Pancreas (tissue), 10 donors: Measurements from ENCODE around the gene ATP5PD. TPM values are rescaled to one million over a fixed set of nuclear protein-coding genes. Genes with fewer than 3 reads are reported as not detected.
"Not testable (repeated sequence)": the region's sequence is repeated elsewhere in the genome, so short reads cannot be mapped to it uniquely, and the experiment has no call there.

Experiments
- ATAC-seq, 4 donors: fragments of 200-7000 bp; cut with Tn5 transposase; one replicate each; pipeline versions ENCODE4 v1.8.0 to v1.9.1; 2020; ENCODE audit warnings: mild to moderate bottlenecking in 4 of 4, moderate library complexity in 4 of 4
- DNase-seq, 6 donors: peaks; one replicate each; pipeline ENCODE4 v3.0.0-alpha.2; 2020
- FAIRE-seq: peaks from 2 replicates; lab custom pipeline; 2012; peaks lifted over from hg19 to GRCh38; lab: Jason Lieb, UNC
- H3K27ac ChIP-seq, 4 donors: fragments of 200-600 bp; sonication (generic); 1 replicate in 3 of 4; 2 replicates in 1 of 4; pipeline versions ENCODE4 v1.5.0 to v1.8.0; 2020
- H3K27me3 ChIP-seq, 4 donors: fragments of 200-600 bp; one replicate each; pipeline ENCODE4 v1.8.0; 2021
- H3K36me3 ChIP-seq, 3 donors: fragments of 200-600 bp; sonication (generic) in 1 of 3; one replicate each; pipeline versions ENCODE4 v1.5.0 to v1.8.0; 2020 to 2021
- H3K4me1 ChIP-seq, 3 donors: fragments of 200-600 bp; one replicate each; pipeline ENCODE4 v1.8.0; 2021
- H3K4me3 ChIP-seq, 4 donors: fragments of 200-600 bp; sonication (generic) in 2 of 4; one replicate each; pipeline versions ENCODE4 v1.5.0 to v1.8.0; 2020 to 2021
- H3K9me3 ChIP-seq, 4 donors: fragments of 200-600 bp; one replicate each; pipeline ENCODE4 v1.8.0; 2021
- WGBS, 2 donors: extraction: QIAGEN DNeasy Blood & Tissue Kit; methylation state at CpG; one replicate each; pipeline ENCODE4 v1.1.7; 2013; 5-methylcytosine and 5-hydroxymethylcytosine counted together
- intact Hi-C, 3 donors: fragments of 100-400 bp; cut with DNase I; formaldehyde crosslinking; loops; one replicate each; pipeline versions ENCODE4 v1.11.1 to v1.14.2; 2022
- polyA plus RNA-seq, 2 donors: library from polyadenylated mRNA; stranded (reverse); fragments of 200-250 nt; gene quantifications; one replicate each; pipeline ENCODE4 v1.2.3, GENCODE V29; 2013
- total RNA-seq, 6 donors: library from RNA; stranded (reverse); fragmentation: NEBNext Ultra II Directional in 4 of 6; extraction: Animal tissue kit (Norgen Biotek cat#: 25700) in 4 of 6; gene quantifications; one replicate each; pipeline versions ENCODE4 v1.2.1 to v1.2.4, GENCODE V29; 2021 to 2023
- TF ChIP-seq, protein P1 (sequence below), 4 donors: fragments of 200-600 bp; sonication (generic) in 3 of 4; IDR thresholded peaks; one replicate each; pipeline versions ENCODE4 v1.5.0 to v1.8.0; 2021; ENCODE audit warnings: antibody characterized with exemption in 4 of 4
- donor health status: healthy with polysubstance abuse.
- donor health status: DM: no; HTN: no; CAD: no; lungs with moderate emphysema.
- donor health status: DM: no; HTN: no; CAD: no.
- donor health status: control.
- donor health status: control.
- donor health status: Bipolar disorder and iron deficiency.
- donor health status: DM: yes; HTN: yes; CAD: no.
- donor health status: DM: no; HTN: no; CAD: no.
- donor health status: DM: no; HTN: no; CAD: no.
- donor health status: DM: yes; HTN: yes; CAD: no.

ATP5PD gene
- total and polyA plus RNA-seq, 8 donors = 81.6 to 229 (median 110) TPM

DNA sequence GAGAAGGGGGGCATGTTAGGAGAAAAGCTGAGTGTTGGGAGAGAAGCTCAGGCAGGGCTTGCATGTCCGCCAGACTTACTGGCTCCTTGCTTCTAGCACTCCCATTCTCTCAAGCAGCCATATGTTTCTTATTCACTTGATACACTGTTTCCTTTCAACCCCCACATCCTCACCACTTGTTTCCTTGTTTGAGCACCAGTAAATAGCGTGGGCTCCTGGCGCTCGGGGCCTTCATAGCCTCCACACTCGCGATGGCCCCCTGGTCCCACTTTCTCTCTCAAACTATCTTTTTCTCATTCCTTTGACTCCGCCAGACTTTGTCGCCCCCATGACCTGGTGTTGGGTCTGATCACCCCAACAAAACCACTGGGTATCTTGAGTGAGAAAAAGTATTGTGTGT is 16.6 kb downstream of the ATP5PD start:
- WGBS, 2 donors = 74 to 97% methylated on average over 8 of the region's 8 CpGs
- no peak for FAIRE-seq
- TF ChIP-seq, protein P1, sequence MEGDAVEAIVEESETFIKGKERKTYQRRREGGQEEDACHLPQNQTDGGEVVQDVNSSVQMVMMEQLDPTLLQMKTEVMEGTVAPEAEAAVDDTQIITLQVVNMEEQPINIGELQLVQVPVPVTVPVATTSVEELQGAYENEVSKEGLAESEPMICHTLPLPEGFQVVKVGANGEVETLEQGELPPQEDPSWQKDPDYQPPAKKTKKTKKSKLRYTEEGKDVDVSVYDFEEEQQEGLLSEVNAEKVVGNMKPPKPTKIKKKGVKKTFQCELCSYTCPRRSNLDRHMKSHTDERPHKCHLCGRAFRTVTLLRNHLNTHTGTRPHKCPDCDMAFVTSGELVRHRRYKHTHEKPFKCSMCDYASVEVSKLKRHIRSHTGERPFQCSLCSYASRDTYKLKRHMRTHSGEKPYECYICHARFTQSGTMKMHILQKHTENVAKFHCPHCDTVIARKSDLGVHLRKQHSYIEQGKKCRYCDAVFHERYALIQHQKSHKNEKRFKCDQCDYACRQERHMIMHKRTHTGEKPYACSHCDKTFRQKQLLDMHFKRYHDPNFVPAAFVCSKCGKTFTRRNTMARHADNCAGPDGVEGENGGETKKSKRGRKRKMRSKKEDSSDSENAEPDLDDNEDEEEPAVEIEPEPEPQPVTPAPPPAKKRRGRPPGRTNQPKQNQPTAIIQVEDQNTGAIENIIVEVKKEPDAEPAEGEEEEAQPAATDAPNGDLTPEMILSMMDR (IDR thresholded peaks at IDR 0.05) = no peak
- no peak for DNase-seq
- intact Hi-C loops = no loop called here
- Histone ChIP-seq H3K9me3 (no peaks in the 10 kb centered on the region), H3K36me3 (no peaks in the 10 kb centered on the region), H3K27ac (no peak overlapping the region), H3K4me3 (no peak overlapping the region), H3K27me3 (no peaks in the 10 kb centered on the region), H3K4me1 (peaks cover 0 to 7% (median 0%) of the 10 kb centered on the region in 3 donors)
- no peak for ATAC-seq

DNA sequence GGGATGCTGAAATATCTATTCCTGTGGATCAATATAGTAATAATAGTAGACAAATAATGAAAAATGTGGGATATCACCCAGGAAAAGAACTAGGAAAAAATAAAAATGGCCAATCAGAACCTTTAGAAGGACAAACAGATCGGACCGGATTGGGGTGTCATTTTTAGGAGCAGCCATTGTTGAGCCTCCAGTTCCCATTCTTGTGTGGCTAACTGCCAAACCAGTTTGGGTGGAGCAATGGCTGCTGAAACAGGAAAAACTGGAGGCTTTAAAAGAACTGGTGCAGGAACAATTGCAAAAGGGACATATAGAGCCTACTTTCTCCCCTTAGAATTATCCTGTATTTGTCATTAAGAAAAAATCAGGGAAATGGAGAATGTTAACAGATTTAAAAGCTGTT is 20.1 kb downstream of the ATP5PD start:
- FAIRE-seq, H3K4me1 ChIP-seq, H3K27me3 ChIP-seq, H3K9me3 ChIP-seq, DNase-seq, H3K4me3 ChIP-seq, ATAC-seq, H3K27ac ChIP-seq, H3K36me3 ChIP-seq, intact Hi-C loops: not testable (repeated sequence)
- 87 to 95% methylated on average over 2 of the region's 2 CpGs for WGBS, 2 donors

DNA sequence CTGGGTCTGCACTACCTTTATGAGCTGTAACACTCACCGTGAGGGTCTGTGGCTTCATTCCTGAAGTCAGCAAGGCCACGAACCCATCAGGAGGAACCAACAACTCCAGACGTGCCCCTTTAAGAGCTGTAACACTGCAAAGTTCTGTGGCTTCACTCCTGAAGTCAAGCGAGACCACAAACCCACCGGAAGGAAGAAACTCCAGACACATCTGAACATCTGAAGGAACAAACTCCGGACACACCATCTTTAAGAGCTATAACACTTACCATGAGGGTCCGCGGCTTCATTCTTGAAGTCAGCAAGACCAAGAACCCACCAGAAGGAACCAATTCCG is 21.4 kb downstream of the ATP5PD start:
- ATAC-seq, DNase-seq, H3K9me3 ChIP-seq, H3K27ac ChIP-seq, H3K4me3 ChIP-seq, H3K4me1 ChIP-seq, intact Hi-C loops, FAIRE-seq, H3K27me3 ChIP-seq: not testable (repeated sequence)
- WGBS, 2 donors = 91 to 94% methylated on average over 9 of the region's 9 CpGs
- H3K36me3 ChIP-seq = peaks cover 0 to 17% (median 0%) of the 10 kb centered on the region in 3 donors

DNA sequence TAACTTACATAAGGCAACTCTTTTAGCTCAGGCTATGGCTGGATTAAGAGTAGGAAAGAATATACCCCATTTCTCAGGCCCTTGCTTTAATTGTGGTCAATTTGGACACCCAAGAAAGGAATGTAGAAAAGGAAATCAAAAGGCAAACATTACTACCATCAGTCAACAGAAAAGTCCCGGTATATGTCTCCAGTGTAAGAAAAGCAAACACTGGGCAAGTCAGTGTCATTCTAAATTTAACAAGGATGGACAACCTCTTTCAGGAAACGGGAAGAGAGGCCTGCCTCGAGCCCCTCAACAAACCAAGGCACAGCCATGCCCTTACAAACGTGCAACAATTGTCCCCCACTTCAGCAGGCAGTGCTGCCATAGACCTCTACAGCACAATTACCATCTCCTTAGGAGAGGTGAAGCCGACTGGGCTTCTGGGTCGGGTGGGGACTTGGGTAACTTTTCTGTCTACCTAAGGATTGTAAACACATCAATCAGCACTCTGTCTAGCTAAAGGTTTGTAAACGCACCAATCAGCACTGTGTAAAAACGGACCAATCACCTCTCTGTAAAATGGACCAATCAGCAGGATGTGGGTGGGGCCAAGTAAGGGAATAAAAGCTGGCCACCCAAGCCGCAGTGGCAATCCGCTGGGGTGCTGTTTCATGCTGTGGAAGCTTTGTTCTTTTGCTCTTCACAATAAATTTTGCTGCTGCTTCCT is 21.9 kb downstream of the ATP5PD start:
- no peaks in the 10 kb centered on the region for H3K9me3 ChIP-seq
- peaks cover 0 to 18% (median 0%) of the 10 kb centered on the region in 3 donors for H3K36me3 ChIP-seq
- ATAC-seq (no peak), FAIRE-seq (no peak), DNase-seq (no peak)
- no peak overlapping the region for H3K4me3 ChIP-seq
- no peaks in the 10 kb centered on the region for H3K27me3 ChIP-seq
- no peak overlapping the region for H3K27ac ChIP-seq
- WGBS, 2 donors = 78 to 82% methylated on average over 10 of the region's 10 CpGs
- intact Hi-C loops = no loop called here
- H3K4me1 ChIP-seq = no peaks in the 10 kb centered on the region
- TF ChIP-seq, protein P1 (IDR thresholded peaks at IDR 0.05) = no peak

DNA sequence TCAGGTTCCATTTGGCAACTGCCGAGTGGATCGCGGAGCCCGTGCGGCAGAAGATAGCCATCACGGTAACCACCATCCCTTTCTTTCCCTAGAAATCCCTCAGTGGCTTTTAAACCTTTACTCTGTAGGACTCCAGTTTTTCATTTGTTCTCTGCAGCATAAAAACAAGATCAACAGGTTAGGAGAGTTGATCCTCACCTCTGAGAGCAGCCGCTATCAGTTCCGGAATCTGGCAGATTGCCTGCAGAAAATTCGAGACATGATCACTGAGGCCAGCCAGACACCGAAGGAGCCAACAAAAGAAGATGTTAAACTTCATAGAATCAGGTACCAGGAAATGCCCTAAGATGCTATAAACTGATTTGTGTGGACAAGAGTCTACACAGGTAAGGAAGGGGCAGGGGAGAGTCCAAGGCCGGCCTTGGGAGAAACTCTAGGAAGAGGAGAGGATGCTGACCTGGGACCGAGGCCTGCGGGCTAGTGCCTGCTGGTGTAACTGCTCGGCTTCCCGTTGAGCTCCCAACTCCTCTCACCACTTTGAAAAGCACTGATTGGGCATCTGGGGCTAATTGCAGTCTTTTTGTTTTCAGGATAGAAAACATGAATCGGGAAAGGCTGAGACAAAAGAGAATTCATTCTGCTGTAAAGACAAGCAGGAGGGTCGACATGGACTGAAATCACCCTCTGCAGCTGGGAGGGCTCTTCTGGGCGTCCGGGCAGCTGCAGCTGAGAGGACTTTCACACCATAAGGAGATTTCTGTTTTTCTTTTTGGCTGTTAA is 26.2 kb downstream of the ATP5PD start:
- no peaks in the 10 kb centered on the region for H3K4me1 ChIP-seq
- intact Hi-C loops = no loop called here
- WGBS, 2 donors = 83 to 85% methylated on average over 19 of the region's 19 CpGs
- no peaks in the 10 kb centered on the region for H3K9me3 ChIP-seq
- peaks cover 0 to 18% (median 3%) of the 10 kb centered on the region in 3 donors for H3K36me3 ChIP-seq
- H3K27me3 ChIP-seq = no peaks in the 10 kb centered on the region
- DNase-seq = no peak
- no peak overlapping the region for H3K4me3 ChIP-seq
- TF ChIP-seq, protein P1 (IDR thresholded peaks at IDR 0.05) = no peak
- H3K27ac ChIP-seq = no peak overlapping the region
- ATAC-seq = no peak
- FAIRE-seq = no peak
